IPS-15b (cell line): ENCODE data around the gene ZNF584.
A peak's percentile ranks its signal among the peaks of the same experiment; 100 is the strongest.
"Not testable (repeated sequence)": the region's sequence is repeated elsewhere in the genome, so short reads cannot be mapped to it uniquely, and the experiment has no call there.

Source experiments
- H3K27me3 ChIP-seq: one replicate; pipeline ENCODE4 v1.6.1; 2013; ENCODE audit warnings: low read length; ENCODE audit not compliant: control insufficient read depth, insufficient read depth
- H3K36me3 ChIP-seq: one replicate; pipeline ENCODE4 v1.6.1; 2013; ENCODE audit warnings: low read length; ENCODE audit not compliant: control insufficient read depth, insufficient read depth
- H3K4me1 ChIP-seq: one replicate; pipeline ENCODE4 v1.6.1; 2013; ENCODE audit warnings: mild to moderate bottlenecking, low read length; ENCODE audit not compliant: control insufficient read depth, insufficient read depth
- H3K4me3 ChIP-seq: one replicate; pipeline ENCODE4 v1.5.1; 2013; ENCODE audit warnings: low read depth, low read length
- H3K9ac ChIP-seq: one replicate; pipeline ENCODE4 v1.6.1; 2013; ENCODE audit warnings: low read depth, mild to moderate bottlenecking, low read length
- H3K9me3 ChIP-seq: one replicate; pipeline ENCODE4 v1.6.1; 2013; ENCODE audit warnings: mild to moderate bottlenecking, low read length; ENCODE audit not compliant: control insufficient read depth, insufficient read depth

Gene ZNF584

GRCh38 chr19:58408152-58409009 is at the start of gene ZNF584:
ZNF584 (plus strand) TSS chr19:58408649; CDS start chr19:58409148, 499 bp downstream.
- Histone ChIP-seq H3K4me1 (no peaks in the 10 kb centered on the region), H3K36me3 (no peaks in the 10 kb centered on the region), H3K9ac (peak within 1 kb of the TSS; percentile 91), H3K27me3 (peaks cover 10% of the 10 kb centered on the region), H3K9me3 (no peaks in the 10 kb centered on the region), H3K4me3 (peak within 1 kb of the TSS; percentile 94)

DNA sequence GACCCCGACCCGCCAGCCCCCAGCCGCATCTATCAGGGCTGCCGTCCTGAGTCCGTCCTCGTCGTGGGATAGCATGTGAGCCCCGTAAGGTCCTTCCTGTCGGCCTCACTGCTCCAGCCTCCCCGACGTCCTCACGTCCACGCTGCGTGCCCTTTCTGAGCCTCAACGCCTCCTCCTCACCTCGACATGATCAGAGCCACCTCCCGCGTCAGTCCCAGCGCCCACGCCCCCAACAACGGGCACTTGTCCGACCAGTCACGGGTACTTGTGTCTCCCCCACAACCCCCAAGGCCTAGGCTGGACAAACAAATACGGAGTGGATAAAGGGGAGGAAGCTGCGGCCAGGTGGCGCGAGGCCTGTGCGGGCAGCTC is 46.6 kb upstream of the ZNF584 start:
- no peaks in the 10 kb centered on the region for H3K27me3 ChIP-seq
- no peaks in the 10 kb centered on the region for H3K9me3 ChIP-seq
- no peaks in the 10 kb centered on the region for H3K36me3 ChIP-seq
- H3K4me3 ChIP-seq, result peak overlapping the region; percentile 98
- peak overlapping the region; percentile 91 for H3K9ac ChIP-seq
- H3K4me1 ChIP-seq, result no peaks in the 10 kb centered on the region

GRCh38 chr19:58362272-58362994 is 46.0 kb upstream of the ZNF584 start, which contains the start of gene ZNF497:
ZNF497 (minus strand) TSS chr19:58362751; CDS start chr19:58357635, 5,116 bp downstream.
- peak within 1 kb of the TSS; percentile 98 for H3K4me3 ChIP-seq
- no peaks in the 10 kb centered on the region for H3K27me3 ChIP-seq
- H3K4me1 ChIP-seq, result no peaks in the 10 kb centered on the region
- no peaks in the 10 kb centered on the region for H3K36me3 ChIP-seq
- peak within 1 kb of the TSS; percentile 91 for H3K9ac ChIP-seq
- H3K9me3 ChIP-seq, result no peaks in the 10 kb centered on the region

GRCh38 chr19:58364146-58364545 is 44.3 kb upstream of the ZNF584 start:
- Histone ChIP-seq H3K36me3 (no peaks in the 10 kb centered on the region), H3K9ac (no peak overlapping the region), H3K27me3 (no peaks in the 10 kb centered on the region), H3K4me1 (no peaks in the 10 kb centered on the region), H3K4me3 (no peak overlapping the region), H3K9me3 (no peaks in the 10 kb centered on the region)

DNA sequence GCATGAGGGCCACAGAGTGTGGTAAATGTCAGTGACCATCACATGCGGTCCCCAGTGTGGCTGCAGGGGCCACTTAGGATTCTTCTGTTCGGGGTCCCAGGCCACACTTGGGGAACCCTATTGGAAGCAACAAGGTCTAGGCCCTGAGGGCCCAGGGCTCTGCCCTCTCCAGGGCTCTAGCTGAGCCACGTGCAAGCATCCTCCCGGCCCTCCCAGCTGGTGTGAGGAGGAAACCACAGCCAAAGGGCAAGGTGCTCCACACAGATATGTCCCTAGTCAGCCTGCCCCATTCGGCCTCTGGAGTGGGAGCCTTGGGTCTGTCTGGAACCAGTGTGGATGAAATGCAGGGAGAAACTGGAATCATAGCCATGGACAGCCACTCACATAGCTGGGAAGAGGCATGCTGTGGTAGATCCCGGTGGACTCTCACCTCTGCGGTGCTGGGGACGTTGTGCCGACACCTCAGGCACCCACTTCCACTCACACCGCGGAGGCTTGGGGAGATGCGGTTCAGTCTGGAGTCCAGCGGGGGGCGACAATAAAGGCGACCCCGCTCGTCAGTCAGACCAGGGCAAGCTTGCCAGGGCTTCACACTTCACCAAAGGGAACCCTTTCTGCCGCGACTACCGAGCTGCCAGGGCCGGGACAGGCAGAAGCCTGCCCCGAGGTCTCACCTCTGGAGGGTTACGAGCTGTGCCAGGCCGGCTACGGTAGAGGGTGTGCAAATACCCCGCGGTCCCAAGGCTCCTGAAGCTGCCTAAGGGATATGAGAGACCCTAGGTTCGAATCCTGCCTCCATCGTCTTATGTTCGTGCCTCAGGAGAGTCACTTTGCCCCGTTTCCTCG is 41.6 kb upstream of the ZNF584 start:
- Histone ChIP-seq H3K4me3 (no peak overlapping the region), H3K9ac (no peak overlapping the region), H3K4me1 (no peaks in the 10 kb centered on the region), H3K36me3 (no peaks in the 10 kb centered on the region), H3K27me3 (no peaks in the 10 kb centered on the region), H3K9me3 (no peaks in the 10 kb centered on the region)

DNA sequence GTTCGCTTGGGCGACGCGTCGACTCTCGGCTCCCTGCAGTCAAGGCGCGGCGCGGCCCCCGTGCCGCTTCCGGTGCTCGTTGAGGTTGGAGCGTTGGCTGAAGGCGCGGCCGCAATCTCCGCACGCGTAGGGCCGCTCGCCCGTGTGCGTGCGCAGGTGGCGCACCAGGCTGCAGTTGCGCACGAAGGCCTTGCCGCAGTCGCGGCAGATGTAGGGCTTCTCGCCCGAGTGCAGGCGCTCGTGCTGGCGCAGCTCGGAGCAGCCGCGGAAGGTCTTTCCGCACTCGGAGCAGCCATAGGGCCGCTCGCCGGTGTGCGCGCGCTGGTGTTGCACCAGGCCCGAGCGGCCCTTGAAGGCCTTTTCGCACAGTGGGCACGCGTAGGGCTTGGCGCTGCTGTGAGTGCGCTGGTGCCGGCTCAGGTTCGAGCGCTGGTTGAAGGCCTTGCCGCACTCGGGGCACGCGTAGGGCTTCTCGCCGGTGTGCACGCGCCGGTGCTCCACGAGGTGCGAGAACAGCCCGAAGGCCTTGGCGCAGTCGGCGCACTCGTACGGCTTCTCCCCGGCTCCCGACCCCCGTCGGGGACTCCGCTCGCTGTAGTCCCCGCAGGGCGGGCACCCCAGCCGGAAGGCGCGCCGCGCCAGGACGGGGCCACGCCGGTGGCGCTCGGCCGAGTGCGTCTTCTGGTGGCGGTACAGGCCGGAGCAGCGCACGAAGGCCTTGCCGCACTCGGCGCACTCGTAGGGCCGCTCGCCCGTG is 40.6 kb upstream of the ZNF584 start:
- H3K9me3 ChIP-seq, result no peaks in the 10 kb centered on the region
- H3K36me3 ChIP-seq, result no peaks in the 10 kb centered on the region
- H3K27me3 ChIP-seq, result no peaks in the 10 kb centered on the region
- H3K4me1 ChIP-seq, result no peaks in the 10 kb centered on the region
- H3K9ac ChIP-seq, result no peak overlapping the region
- H3K4me3 ChIP-seq, result no peak overlapping the region

DNA sequence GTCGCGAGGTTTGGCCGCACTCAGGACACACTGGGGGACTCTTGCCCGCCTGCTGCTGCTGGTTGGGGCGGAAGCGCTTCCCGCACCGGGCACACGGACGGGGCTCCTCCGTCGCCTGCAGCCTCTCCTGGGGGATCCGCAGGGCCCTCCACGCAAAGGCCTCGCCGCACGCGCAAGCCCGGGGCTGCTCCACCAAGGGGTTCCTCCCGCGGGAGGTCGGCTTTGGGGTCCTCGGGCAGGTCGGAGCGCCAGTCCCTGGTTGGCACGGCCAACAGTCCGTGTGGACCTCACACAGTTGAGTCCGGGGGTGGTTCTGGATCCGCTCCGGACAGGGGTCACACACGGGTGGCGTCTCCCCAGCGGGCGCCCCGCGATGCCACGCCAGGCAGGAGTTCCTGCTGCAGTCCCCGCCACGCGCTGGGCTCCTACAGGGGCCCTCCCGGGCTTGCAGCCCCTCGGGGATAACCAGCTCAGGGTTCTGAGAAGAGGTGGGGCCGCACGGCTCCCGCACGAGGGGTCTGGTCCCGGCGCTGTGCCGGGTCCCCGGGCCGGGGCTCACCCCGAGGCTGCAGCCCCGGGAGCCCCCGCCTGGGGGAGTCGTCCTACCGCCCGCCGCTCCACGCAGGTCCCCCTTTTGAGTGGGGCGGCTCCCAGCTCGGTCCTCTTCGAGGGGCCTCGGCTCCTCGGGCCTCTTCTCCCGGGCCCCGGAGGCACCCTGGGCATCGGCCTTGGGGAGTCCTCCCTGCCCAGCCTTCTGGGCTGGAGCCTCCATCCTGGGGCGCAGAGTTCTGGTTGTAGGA is 39.7 kb upstream of the ZNF584 start:
- Histone ChIP-seq H3K36me3 (no peaks in the 10 kb centered on the region), H3K9ac (no peak overlapping the region), H3K27me3 (no peaks in the 10 kb centered on the region), H3K9me3 (no peaks in the 10 kb centered on the region), H3K4me3 (no peak overlapping the region), H3K4me1 (no peaks in the 10 kb centered on the region)

DNA sequence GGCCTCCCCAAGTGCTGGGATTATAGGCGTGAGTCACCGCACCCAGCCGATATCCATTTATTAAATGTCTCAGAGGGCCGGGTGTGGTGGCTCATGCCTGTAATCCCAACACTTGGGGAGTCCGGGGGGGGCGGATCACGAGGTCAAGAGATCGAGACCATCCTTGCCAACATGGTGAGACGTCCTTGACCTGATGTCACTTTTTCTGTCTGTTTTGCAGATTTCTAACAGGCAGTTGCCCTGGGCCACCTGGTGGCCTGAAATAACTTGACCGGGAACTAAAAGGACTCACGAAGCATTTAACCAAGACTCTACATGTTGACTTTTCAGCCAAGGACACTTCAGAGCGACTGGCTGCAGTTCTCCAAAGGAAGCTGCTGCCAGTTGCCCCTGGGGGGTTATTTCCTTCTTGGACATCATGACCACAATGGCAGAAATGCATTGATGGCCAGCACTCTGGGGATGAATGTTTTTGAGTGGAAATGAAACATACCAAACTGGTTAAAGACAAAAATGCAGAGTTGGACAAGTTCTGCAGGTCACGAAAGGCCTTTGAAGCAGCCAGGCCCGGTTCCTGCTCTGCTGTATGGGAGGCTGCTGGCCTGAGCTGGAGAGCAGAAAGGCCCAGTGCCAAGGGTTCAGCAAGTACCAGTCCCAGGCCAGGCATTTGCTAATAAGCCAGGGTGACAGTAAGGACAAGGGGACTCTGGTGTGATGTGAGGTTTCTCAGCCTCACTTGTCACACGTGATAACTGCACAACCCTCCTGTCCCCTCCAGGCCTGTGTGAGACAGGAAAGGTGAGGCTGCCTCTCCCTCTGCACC is 35.9 kb upstream of the ZNF584 start:
- Histone ChIP-seq H3K27me3 (no peaks in the 10 kb centered on the region), H3K4me3 (no peak overlapping the region), H3K9me3 (no peaks in the 10 kb centered on the region), H3K36me3 (no peaks in the 10 kb centered on the region), H3K4me1 (no peaks in the 10 kb centered on the region), H3K9ac (no peak overlapping the region)

GRCh38 chr19:58374200-58374599 is 34.2 kb upstream of the ZNF584 start:
- H3K9me3 ChIP-seq, result no peaks in the 10 kb centered on the region
- H3K36me3 ChIP-seq, result no peaks in the 10 kb centered on the region
- H3K27me3 ChIP-seq, result no peaks in the 10 kb centered on the region
- no peaks in the 10 kb centered on the region for H3K4me1 ChIP-seq
- H3K4me3 ChIP-seq, result no peak overlapping the region
- no peak overlapping the region for H3K9ac ChIP-seq

- not testable (repeated sequence) for H3K4me1 ChIP-seq, H3K36me3 ChIP-seq, H3K9me3 ChIP-seq, H3K9ac ChIP-seq, H3K27me3 ChIP-seq, H3K4me3 ChIP-seq
Measured at GRCh38 chr19:58376724-58377123, 31.7 kb upstream of the ZNF584 start.
